GM21619 (cell line): ENCODE measurements around the gene CD82.
"Not testable (repeated sequence)": the region's sequence is repeated elsewhere in the genome, so short reads cannot be mapped to it uniquely, and the experiment has no call there.

Experiments used
- ATAC-seq: cut with Tn5 transposase; IDR thresholded peaks from one replicate; pipeline ENCODE4 v1.9.1; 2021; ENCODE audit not compliant: unreplicated experiment

CD82 gene

GRCh38 chr11:44533921-44534711 is 31.3 kb upstream of the CD82 start:
- no peak for ATAC-seq

GRCh38 chr11:44535191-44535980 is 30.1 kb upstream of the CD82 start:
- no peak for ATAC-seq

GRCh38 chr11:44536788-44537516 is 28.5 kb upstream of the CD82 start:
- ATAC-seq: no peak

- no peak for ATAC-seq
These were observed 27.8 kb upstream of the CD82 start for GRCh38 chr11:44537679-44538078.

- ATAC-seq: peak; percentile 86
These were observed 26.9 kb upstream of the CD82 start for GRCh38 chr11:44538375-44539054.

- ATAC-seq: no peak
These were observed 25.5 kb upstream of the CD82 start for GRCh38 chr11:44539971-44540370.

- no peak for ATAC-seq
These were observed 24.8 kb upstream of the CD82 start for GRCh38 chr11:44540667-44541066.

GRCh38 chr11:44542372-44542771 is 23.1 kb upstream of the CD82 start:
- no peak for ATAC-seq

GRCh38 chr11:44546984-44547383 is 18.5 kb upstream of the CD82 start:
- not testable (repeated sequence) for ATAC-seq

GRCh38 chr11:44547534-44547933 is 17.9 kb upstream of the CD82 start:
- ATAC-seq: not testable (repeated sequence)

GRCh38 chr11:44548032-44548695 is 17.3 kb upstream of the CD82 start:
- ATAC-seq: no peak

- ATAC-seq: not testable (repeated sequence)
These were observed 16.3 kb upstream of the CD82 start for GRCh38 chr11:44548961-44549749.

- ATAC-seq: no peak
These were observed 15.3 kb upstream of the CD82 start for GRCh38 chr11:44550123-44550522.

GRCh38 chr11:44551456-44552139 is 13.9 kb upstream of the CD82 start:
- ATAC-seq: no peak

- ATAC-seq: no peak
These were observed 10.2 kb upstream of the CD82 start for GRCh38 chr11:44555031-44555800.

- ATAC-seq: peak; percentile 26
These were observed 8.6 kb upstream of the CD82 start for GRCh38 chr11:44556735-44557409.

GRCh38 chr11:44557464-44557863 is 8.0 kb upstream of the CD82 start:
- ATAC-seq: no peak
